GM19328 (cell line): ENCODE results near the gene ZNF653.
A peak's percentile ranks its signal among the peaks of the same experiment; 100 is the strongest.
"Not testable (repeated sequence)": the region's sequence is repeated elsewhere in the genome, so short reads cannot be mapped to it uniquely, and the experiment has no call there.

Experiments used
- ATAC-seq: cut with Tn5 transposase; IDR thresholded peaks from one replicate; pipeline ENCODE4 v1.9.1; 2021; ENCODE audit warnings: mild to moderate bottlenecking, moderate library complexity; ENCODE audit not compliant: unreplicated experiment

The ZNF653 gene

GRCh38 chr19:11483366-11484111 is 22.1 kb downstream of the ZNF653 start:
- ATAC-seq: no peak

DNA sequence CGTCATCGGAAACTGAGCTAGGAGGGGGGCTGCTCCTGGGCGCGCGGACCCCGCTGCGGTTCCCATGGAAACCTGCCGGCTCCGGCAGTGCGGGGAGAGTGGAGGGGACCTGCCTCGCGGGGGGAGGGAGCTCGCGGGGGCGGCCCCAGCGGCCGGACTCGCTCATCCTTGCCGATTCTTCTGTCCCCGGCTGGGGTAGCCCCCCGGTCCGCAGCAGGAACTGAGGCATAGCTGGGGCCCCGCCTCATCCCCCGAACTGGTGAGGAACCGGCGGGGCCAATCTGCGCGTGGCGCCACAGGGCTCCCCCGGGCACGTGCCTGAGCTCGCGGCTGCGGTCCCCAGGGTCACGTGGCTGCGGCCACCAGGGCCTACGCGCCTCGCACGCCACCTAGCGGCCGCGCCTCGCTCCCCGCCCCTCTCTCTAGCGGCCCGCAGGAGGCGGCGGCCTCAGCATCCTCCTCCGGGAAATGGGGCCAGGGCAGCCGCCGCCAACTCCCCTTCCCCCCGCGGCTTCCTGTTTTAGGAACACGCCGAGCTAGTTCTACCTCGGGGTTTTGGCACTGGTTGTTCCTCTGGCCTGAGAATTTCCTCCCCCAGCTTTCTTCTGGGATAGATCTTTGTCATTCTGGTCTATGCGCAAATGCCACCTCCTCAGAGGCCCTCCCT is 23.1 kb downstream of the ZNF653 start:
- ATAC-seq: peak; percentile 56

DNA sequence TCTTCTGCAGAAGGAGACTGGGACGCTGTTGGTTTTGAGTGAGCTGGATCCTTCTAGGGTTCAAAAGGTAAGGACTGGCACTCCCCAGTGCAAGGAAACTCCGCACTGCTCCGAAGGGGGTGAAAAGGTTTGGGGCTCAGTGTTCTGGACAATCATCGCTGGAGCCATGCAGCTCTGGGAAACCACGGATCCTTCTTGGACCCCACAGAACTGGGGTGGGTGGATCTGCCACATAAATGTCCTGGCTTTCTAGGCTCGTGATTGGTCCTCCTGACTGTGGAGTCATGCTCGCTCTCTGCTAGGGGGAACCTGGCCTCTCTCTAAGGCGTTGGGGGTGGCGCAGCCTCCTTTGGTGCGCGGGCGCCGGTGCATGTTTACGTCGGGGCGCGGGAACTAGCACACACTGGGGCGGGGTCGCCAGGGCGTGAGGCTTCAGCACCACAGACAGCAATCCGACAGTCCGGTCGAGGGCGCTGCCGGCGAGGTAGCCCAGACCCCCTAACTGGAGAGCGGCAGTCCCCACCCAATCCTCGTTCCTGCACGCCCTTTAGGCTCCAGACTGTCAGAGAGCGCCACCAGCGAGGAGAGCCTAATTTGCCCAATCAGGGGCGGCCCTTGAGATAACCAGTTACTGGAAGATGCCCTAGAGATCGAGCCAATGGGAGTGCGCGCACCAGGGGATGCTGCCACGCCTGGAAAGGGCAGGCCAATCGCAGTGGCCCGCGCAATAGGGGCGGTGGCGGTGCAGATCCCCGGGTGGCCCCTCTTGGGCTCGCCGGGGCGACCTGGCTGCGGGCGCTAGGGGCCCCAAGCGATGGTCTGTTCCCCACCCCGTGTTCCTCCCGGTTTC is 23.9 kb downstream of the ZNF653 start:
- peak; percentile 55 for ATAC-seq

DNA sequence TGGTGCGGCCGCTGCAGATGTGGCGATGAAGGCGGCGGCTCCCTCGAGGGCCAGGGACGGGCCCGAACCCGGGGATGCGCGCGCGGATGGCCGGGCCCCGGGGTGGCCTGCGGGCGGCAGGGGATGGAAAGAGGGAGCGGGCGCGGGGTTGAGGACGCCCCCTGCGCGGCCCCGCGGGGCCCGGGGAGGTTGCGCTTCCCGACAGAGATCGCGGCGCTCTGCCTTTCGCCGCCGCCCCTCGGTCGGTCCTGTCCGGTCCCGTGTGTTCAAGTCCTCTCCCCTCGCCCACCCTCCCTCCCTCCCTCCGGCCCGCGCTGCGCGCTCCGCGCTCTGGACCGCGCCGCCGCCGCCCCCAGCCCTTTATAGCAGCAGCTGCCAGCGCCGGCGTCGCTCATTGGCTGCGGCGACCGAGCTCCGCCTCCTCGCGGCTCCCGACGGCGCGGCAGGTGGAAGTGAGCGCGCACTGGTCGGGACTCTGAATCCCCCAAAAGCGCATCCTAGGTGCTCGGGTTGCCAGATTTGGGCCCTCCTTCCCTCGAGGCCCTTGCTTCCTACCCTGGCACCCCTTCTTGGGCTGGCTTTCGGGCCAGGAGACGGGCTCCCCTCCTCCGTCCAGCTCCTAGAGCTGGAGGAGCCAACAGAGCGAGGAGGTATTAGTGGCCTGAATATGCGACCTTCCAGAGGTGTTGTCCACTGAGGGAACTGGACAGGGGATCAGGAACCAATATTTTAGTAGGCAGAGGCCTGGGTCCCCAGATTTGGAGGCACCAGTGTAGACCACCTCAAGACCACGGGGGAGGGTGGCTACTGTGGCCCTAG is 24.7 kb downstream of the ZNF653 start, which contains the start of gene ELAVL3:
Gene ELAVL3 (minus strand): TSS at position 332 of the 819 bp plus-strand sequence. CDS start 438 bp downstream, outside the sequence.
- ATAC-seq: no peak

GRCh38 chr19:11479898-11480714 is 25.5 kb downstream of the ZNF653 start:
- ATAC-seq: no peak

DNA sequence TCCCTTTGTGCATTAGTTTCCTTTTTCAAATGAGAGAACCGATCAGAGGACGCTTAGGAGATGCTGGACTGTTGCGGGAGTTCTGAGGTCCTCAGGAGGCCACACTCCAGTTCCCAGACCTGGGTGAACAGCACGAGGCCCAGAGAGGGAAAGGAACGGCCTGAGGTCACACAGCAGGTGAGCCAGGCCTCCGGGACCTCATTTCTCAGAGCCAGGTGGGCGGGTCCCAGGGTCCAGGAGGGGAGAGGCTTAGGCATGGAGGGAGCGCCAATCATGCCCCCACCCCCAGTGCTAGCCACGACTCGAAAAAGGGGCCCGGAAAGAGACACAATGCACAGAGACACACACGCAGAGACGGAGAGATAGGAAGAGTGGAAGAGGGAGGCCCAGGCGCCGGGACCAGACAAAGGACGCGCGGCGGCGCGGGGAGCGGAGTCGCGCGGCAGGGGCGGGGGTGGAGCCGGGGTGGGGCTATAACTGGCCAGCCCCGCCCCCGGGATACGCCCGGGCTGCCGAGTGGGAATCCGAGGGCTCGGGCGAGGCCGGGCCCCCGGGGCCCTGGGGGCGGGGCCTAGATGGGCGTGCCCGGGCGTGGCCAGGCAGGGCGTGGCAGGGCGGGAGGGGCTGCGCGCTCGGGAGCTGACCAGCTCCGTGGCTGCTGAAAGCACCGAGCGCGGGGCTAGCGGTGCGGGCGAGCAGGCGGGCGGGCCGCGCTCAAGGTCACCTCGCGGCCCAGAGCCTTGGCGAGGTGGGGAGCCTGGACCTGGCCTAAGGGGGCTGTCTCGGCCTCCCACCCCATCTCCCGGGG is 26.3 kb downstream of the ZNF653 start:
- no peak for ATAC-seq

GRCh38 chr19:11478167-11479089 is 27.2 kb downstream of the ZNF653 start:
- no peak for ATAC-seq

- no peak for ATAC-seq
Observed at GRCh38 chr19:11475861-11476260, 29.8 kb downstream of the ZNF653 start.

GRCh38 chr19:11475343-11475742 is 30.3 kb downstream of the ZNF653 start:
- not testable (repeated sequence) for ATAC-seq

DNA sequence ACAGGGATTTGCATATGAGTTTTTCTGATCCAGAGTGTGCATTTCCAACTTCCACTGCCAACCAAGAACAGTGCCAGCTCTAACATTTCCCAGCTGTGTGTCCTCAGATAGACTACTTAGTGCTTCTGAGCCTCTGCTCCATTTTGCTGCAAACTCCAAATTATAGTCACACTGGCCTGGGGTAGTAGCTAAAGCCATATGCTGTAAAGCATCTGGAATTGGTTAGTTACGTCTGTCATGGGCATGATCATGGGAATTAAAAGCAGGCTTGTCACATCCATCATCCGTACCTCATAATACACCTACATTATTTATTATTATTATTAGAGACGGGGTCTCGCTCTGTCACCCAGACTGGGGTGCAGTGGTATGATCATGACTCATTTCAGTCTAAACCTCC is 31.9 kb downstream of the ZNF653 start:
- ATAC-seq: no peak

DNA sequence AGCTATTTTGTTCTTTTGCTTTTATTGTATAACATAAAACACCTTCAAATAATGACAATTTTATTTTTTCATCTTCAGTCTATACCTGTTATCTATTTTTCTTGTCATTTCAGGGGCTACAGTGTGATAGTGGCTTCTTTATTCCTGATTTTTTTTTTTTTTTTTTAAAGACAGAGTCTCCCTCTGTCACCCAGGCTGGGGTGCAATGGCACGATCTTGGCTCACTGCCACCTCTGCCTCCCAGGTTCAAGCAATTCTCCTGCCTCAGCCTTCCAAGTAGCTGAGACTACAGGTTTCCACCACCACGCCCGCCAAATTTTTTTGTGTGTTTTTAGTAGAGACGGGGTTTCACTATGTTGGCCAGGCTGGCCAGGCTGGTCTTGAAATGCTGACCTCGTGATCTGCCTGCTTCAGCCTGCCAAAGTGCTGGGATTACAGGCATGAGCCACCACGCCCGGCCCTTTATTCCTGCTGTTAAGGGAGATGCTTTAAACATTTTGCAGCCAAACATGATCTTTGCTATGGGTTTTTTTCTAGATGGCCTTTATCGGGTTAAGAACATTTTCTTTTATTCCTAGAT is 37.3 kb downstream of the ZNF653 start:
- ATAC-seq: not testable (repeated sequence)

DNA sequence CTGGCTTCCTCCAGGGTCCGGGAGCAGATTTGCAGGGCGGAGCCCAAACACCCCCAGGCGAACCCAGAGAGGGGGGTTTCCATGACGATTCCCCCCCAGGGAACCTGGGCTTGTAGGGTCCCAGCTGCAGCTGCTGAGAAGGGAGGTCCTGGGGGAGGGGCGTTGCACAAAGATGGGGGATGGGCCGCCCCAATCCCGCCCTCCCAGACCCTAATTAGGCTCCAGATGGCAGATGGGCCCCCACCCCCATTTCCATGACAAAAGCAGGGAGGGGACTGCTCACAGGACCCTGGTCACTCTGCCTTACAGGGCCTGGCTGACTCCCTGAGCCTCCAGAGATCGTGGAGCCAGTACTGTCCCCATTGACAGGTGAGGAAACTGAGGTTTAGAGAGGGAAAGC is 40.0 kb downstream of the ZNF653 start:
- no peak for ATAC-seq

DNA sequence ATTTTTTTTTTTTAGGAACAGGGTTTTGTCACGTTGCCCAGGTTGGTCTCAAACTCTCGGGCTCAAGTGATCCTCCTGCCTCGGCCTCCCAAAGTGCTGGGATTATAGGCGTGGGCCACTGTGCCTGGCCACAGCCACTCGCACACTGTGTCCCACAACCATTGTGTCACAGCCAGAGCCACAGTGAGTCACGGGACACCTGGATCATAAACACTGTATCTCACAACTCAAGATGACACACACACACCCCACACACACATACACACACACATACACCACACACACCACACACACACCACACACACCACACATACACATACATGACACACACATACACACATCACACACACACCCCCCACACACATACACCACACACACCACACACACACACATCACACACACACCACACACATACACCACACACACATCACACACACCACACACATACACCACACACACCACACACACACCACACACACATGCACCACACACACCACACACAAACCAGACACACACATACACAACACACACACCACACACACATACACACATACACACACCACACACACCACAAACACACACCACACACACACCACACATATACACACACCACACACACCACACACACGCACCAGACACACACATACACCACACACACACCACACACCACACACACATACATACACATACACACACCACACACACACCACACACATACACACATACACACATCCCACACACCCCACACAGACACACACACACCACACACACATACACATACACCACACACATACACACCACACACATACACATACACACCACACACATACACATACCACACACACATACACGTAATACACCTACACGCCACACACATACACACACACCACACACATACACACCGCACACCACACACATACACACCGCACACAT is 41.0 kb downstream of the ZNF653 start:
- no peak for ATAC-seq

GRCh38 chr19:11463391-11463790 is 42.2 kb downstream of the ZNF653 start:
- ATAC-seq: no peak

- no peak for ATAC-seq
Observed at GRCh38 chr19:11461453-11461852, 44.2 kb downstream of the ZNF653 start.

DNA sequence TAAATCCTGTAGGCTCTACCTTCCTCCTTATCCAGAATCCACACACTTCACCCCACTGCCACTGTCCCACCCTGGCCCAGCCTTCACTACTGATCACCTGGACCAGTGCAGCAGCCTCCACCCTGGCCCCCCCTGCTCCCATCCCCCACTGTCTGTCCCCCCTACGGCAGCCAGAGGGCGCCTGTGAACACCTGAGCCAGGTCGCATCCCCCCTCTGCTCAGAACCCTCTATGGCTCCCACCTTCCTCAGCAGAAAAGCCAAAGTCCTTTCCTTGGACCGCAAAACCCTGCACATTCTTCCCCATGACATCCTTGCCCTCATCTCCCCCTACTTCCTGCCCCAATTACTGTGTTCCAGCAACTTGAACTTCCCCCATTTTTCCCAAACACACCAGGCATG is 45.4 kb downstream of the ZNF653 start:
- ATAC-seq: no peak
